Stimulated activated CD8-positive, alpha-beta memory T cell treated with anti-CD3 and anti-CD28 coated beads, Interleukin-12 subunit alpha, Interleukin-12 subunit beta, amount 100 ng/mL, for 1 hour (primary cell): ENCODE measurements around the gene NR1I3.
A peak's percentile ranks its signal among the peaks of the same experiment; 100 is the strongest.

Experiments
- DNase-seq: peaks from one replicate; pipeline ENCODE4 v3.0.0-alpha.2; 2020; ENCODE audit warnings: low read depth

NR1I3 gene

GRCh38 chr1:161195171-161195570, 42.8 kb downstream of the NR1I3 start:
- no peak for DNase-seq

- DNase-seq, result no peak
Measured at GRCh38 chr1:161193561-161194235, 44.3 kb downstream of the NR1I3 start.

GRCh38 chr1:161192476-161193465, 45.2 kb downstream of the NR1I3 start:
- peak; percentile 52 for DNase-seq

GRCh38 chr1:161191971-161192370, 46.0 kb downstream of the NR1I3 start:
- DNase-seq, result no peak

- DNase-seq, result no peak
Measured at GRCh38 chr1:161190962-161191521, 47.0 kb downstream of the NR1I3 start.

- DNase-seq, result no peak
Measured at GRCh38 chr1:161189036-161189435, 49.0 kb downstream of the NR1I3 start.

- DNase-seq, result no peak
Measured at GRCh38 chr1:161188381-161188780, 49.6 kb downstream of the NR1I3 start.

GRCh38 chr1:161187311-161187710, 50.7 kb downstream of the NR1I3 start:
- DNase-seq, result no peak

GRCh38 chr1:161185732-161186311, 52.2 kb downstream of the NR1I3 start:
- DNase-seq, result no peak

GRCh38 chr1:161185282-161185682, 52.7 kb downstream of the NR1I3 start:
- peak; percentile 56 for DNase-seq

- no peak for DNase-seq
Measured at GRCh38 chr1:161182214-161182613, 55.8 kb downstream of the NR1I3 start.

- no peak for DNase-seq
Measured at GRCh38 chr1:161180639-161181038, 57.4 kb downstream of the NR1I3 start.

- no peak for DNase-seq
Measured at GRCh38 chr1:161179698-161180097, 58.3 kb downstream of the NR1I3 start.
